Trophoblast cell (in vitro differentiated cells and primary cell): ENCODE results near the gene NKD1.

Experiments used
- DNase-seq, 2 donors: peaks; one replicate each; pipeline ENCODE4 v3.0.0-alpha.2; 2016
- H2AFZ ChIP-seq: 2 replicates; pipeline ENCODE4 v1.6.1; 2013; ENCODE audit warnings: low read length, moderate library complexity, mild to moderate bottlenecking; ENCODE audit not compliant: insufficient read depth, poor library complexity
- H2AK5ac ChIP-seq: 2 replicates; pipeline ENCODE4 v1.6.1; 2013; ENCODE audit warnings: mild to moderate bottlenecking, low read length
- H2BK120ac ChIP-seq: 2 replicates; pipeline ENCODE4 v1.6.1; 2013; ENCODE audit warnings: low read length, mild to moderate bottlenecking, moderate library complexity; ENCODE audit not compliant: insufficient read depth, poor library complexity
- H2BK12ac ChIP-seq: 2 replicates; pipeline ENCODE4 v1.6.1; 2013; ENCODE audit warnings: mild to moderate bottlenecking, low read length, moderate library complexity
- H2BK5ac ChIP-seq: 2 replicates; pipeline ENCODE4 v1.6.1; 2013; ENCODE audit warnings: low read length, low read depth, moderate library complexity, mild to moderate bottlenecking; ENCODE audit not compliant: poor library complexity
- H3K14ac ChIP-seq: 2 replicates; pipeline ENCODE4 v1.6.1; 2013; ENCODE audit warnings: mild to moderate bottlenecking, low read length
- H3K18ac ChIP-seq: 2 replicates; pipeline ENCODE4 v1.6.1; 2013; ENCODE audit warnings: mild to moderate bottlenecking, low read length
- H3K23ac ChIP-seq: 2 replicates; pipeline ENCODE4 v1.6.1; 2013; ENCODE audit warnings: low read length
- H3K27ac ChIP-seq: 2 replicates; pipeline ENCODE4 v1.5.1; 2013; ENCODE audit warnings: low read depth, mild to moderate bottlenecking, inconsistent platforms, low read length, moderate library complexity
- H3K27me3 ChIP-seq: 2 replicates; pipeline ENCODE4 v1.6.1; 2013; ENCODE audit warnings: inconsistent platforms, mild to moderate bottlenecking, low read length, moderate library complexity; ENCODE audit not compliant: insufficient read depth
- H3K36me3 ChIP-seq, 2 experiments: 1 replicate in 1 of 2; 2 replicates in 1 of 2; pipeline ENCODE4 v1.6.1; 2013; ENCODE audit warnings: low read length in 2 of 2, mild to moderate bottlenecking in 2 of 2, moderate library complexity in 1 of 2; ENCODE audit not compliant: insufficient read depth in 2 of 2, control insufficient read depth in 1 of 2
- H3K4ac ChIP-seq: 2 replicates; pipeline ENCODE4 v1.6.1; 2013; ENCODE audit warnings: low read depth, mild to moderate bottlenecking, low read length, moderate library complexity
- H3K4me1 ChIP-seq, 2 experiments: 1 replicate in 1 of 2; 2 replicates in 1 of 2; pipeline ENCODE4 v1.6.1; 2013; ENCODE audit warnings: low read length in 2 of 2, mild to moderate bottlenecking in 2 of 2, moderate library complexity in 1 of 2; ENCODE audit not compliant: insufficient read depth in 2 of 2, control insufficient read depth in 1 of 2
- H3K4me2 ChIP-seq: 2 replicates; pipeline ENCODE4 v1.6.1; 2013; ENCODE audit warnings: inconsistent platforms, mild to moderate bottlenecking, low read length, moderate library complexity
- H3K4me3 ChIP-seq: 2 replicates; pipeline ENCODE4 v1.5.1; 2013; ENCODE audit warnings: mild to moderate bottlenecking, low read depth, low read length, inconsistent platforms
- H3K79me1 ChIP-seq: one replicate; pipeline ENCODE4 v1.6.1; 2013; ENCODE audit warnings: low read length
- H3K79me2 ChIP-seq: 2 replicates; pipeline ENCODE4 v1.6.1; 2013; ENCODE audit warnings: low read length, mild to moderate bottlenecking; ENCODE audit not compliant: control insufficient read depth, insufficient read depth, poor library complexity
- H3K9ac ChIP-seq: 2 replicates; pipeline ENCODE4 v1.6.1; 2013; ENCODE audit warnings: mild to moderate bottlenecking, low read length
- H3K9me3 ChIP-seq: 2 replicates; pipeline ENCODE4 v1.6.1; 2013; ENCODE audit warnings: low read depth, mild to moderate bottlenecking, control low read depth, inconsistent platforms, low read length; ENCODE audit not compliant: insufficient read depth
- H4K12ac ChIP-seq: 2 replicates; pipeline ENCODE4 v1.6.1; 2013; ENCODE audit warnings: low read depth, mild to moderate bottlenecking, low read length, moderate library complexity
- H4K8ac ChIP-seq: 2 replicates; pipeline ENCODE4 v1.6.1; 2013; ENCODE audit warnings: low read depth, mild to moderate bottlenecking, low read length, moderate library complexity
- H4K91ac ChIP-seq: one replicate; pipeline ENCODE4 v1.6.1; 2013; ENCODE audit warnings: low read depth, mild to moderate bottlenecking, low read length, moderate library complexity
- WGBS: extraction: QIAGEN DNeasy Blood & Tissue Kit; methylation state at CpG from one replicate; pipeline ENCODE4 v1.1.7; 2013; ENCODE audit warnings: missing lambda C conversion rate; ENCODE audit not compliant: insufficient read length, insufficient coverage; ENCODE audit errors: extremely low coverage; 5-methylcytosine and 5-hydroxymethylcytosine counted together

NKD1 gene

DNA sequence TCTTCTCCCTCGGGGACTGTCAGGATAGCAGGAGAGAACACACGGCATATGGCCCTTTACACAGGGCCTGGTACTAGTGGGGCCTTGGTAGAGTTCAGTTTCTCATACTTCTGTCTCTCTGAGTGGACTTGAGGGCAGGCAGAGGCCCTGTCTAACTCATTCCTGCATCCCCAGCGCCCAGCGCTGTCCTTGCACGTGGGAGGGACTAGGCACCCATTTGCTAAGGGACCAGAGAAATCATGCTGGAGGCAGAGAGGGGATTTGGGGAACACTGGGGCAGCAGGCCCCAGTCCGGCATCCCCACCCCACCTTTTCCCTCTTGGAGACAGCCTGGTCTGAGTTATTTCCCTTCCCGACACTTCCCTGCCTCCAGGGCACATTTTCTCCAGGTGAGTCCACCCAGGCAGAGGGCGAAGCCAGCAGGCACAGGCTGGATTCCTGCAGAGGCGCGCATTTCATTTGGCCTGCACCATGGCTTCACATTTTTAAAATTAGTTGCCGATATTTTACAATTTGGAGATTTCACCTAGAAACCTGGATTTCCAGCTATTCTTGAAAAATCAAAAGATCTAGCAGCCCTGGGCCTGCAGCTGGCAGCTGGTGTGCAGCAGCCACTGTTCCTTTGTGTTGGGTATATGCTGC, 9.7 kb upstream of the NKD1 start:
- H3K23ac ChIP-seq = no peak overlapping the region

GRCh38 chr16:50539053-50539695, 9.0 kb upstream of the NKD1 start:
- peak overlapping the region; percentile 16 for H4K91ac ChIP-seq

More for the DNA sequence above, 9.7 kb upstream of the NKD1 start:
- H3K79me2 ChIP-seq = no peaks in the 10 kb centered on the region
- H3K4ac ChIP-seq = no peak overlapping the region
- H3K79me1 ChIP-seq = no peaks in the 10 kb centered on the region
- WGBS = no CpG with 5 or more reads among the region's 11 CpGs
- no peaks in the 10 kb centered on the region for H3K36me3 ChIP-seq
- H2AFZ ChIP-seq = no peak overlapping the region
- H2BK5ac ChIP-seq = no peak overlapping the region
- no peak overlapping the region for H4K12ac ChIP-seq
- no peak overlapping the region for H2AK5ac ChIP-seq
- H3K18ac ChIP-seq = peak overlapping the region; percentile 20
- H3K4me2 ChIP-seq = peak overlapping the region; percentile 25
- peak overlapping the region; percentile 11 for H3K27ac ChIP-seq
- H3K4me3 ChIP-seq = no peak overlapping the region
- no peaks in the 10 kb centered on the region for H3K27me3 ChIP-seq
- H3K9ac ChIP-seq = no peak overlapping the region
- H3K14ac ChIP-seq = peak overlapping the region; percentile 38
- H3K4me1 ChIP-seq = peaks cover 12 to 15% of the 10 kb centered on the region in 2 experiments
- H2BK120ac ChIP-seq = peak overlapping the region; percentile 10
- peaks cover 2% of the 10 kb centered on the region for H3K9me3 ChIP-seq
- DNase-seq = peak; percentile 92 to 98
- H4K8ac ChIP-seq = no peak overlapping the region
- peak overlapping the region; percentile 51 for H4K91ac ChIP-seq
- H2BK12ac ChIP-seq = peak overlapping the region; percentile 61

GRCh38 chr16:50539822-50540710, 8.1 kb upstream of the NKD1 start:
- H4K8ac ChIP-seq = no peak overlapping the region
- peaks cover 2% of the 10 kb centered on the region for H3K9me3 ChIP-seq
- no peaks in the 10 kb centered on the region for H3K79me1 ChIP-seq
- H3K18ac ChIP-seq = no peak overlapping the region
- no peak overlapping the region for H3K27ac ChIP-seq
- H3K36me3 ChIP-seq = no peaks in the 10 kb centered on the region
- H3K4me1 ChIP-seq = peaks cover 12 to 15% of the 10 kb centered on the region in 2 experiments
- DNase-seq = no peak
- no peak overlapping the region for H2AK5ac ChIP-seq
- peak overlapping the region; percentile 11 for H2BK12ac ChIP-seq
- H4K91ac ChIP-seq = no peak overlapping the region
- no peak overlapping the region for H3K9ac ChIP-seq
- no peak overlapping the region for H3K4me3 ChIP-seq
- no peak overlapping the region for H2BK5ac ChIP-seq
- H3K27me3 ChIP-seq = no peaks in the 10 kb centered on the region
- no peak overlapping the region for H2AFZ ChIP-seq
- H3K79me2 ChIP-seq = no peaks in the 10 kb centered on the region
- H4K12ac ChIP-seq = no peak overlapping the region
- WGBS = no CpG with 5 or more reads among the region's 23 CpGs
- H3K23ac ChIP-seq = no peak overlapping the region
- no peak overlapping the region for H2BK120ac ChIP-seq
- no peak overlapping the region for H3K4me2 ChIP-seq
- H3K14ac ChIP-seq = no peak overlapping the region
- no peak overlapping the region for H3K4ac ChIP-seq

More at GRCh38 chr16:50539053-50539695, 9.0 kb upstream of the NKD1 start:
- Histone ChIP-seq H3K4ac (no peak overlapping the region), H4K12ac (no peak overlapping the region), H2BK12ac (no peak overlapping the region), H4K8ac (no peak overlapping the region), H2BK120ac (no peak overlapping the region), H2BK5ac (no peak overlapping the region), H2AK5ac (no peak overlapping the region), H3K4me1 (peaks cover 12 to 15% of the 10 kb centered on the region in 2 experiments), H3K79me1 (no peaks in the 10 kb centered on the region), H3K23ac (no peak overlapping the region), H3K27ac (no peak overlapping the region), H3K14ac (no peak overlapping the region), H3K36me3 (no peaks in the 10 kb centered on the region), H3K9me3 (peaks cover 2% of the 10 kb centered on the region), H3K4me3 (no peak overlapping the region), H3K4me2 (peak overlapping the region; percentile 25), H3K27me3 (no peaks in the 10 kb centered on the region), H3K9ac (no peak overlapping the region), H3K18ac (no peak overlapping the region), H3K79me2 (no peaks in the 10 kb centered on the region), H2AFZ (no peak overlapping the region)
- WGBS = no CpG with 5 or more reads among the region's 17 CpGs
- DNase-seq = no peak

- no peaks in the 10 kb centered on the region for H3K9me3 ChIP-seq
- H3K4me2 ChIP-seq = no peak overlapping the region
- no CpG with 5 or more reads among the region's 3 CpGs for WGBS
- H2BK12ac ChIP-seq = no peak overlapping the region
- H4K91ac ChIP-seq = no peak overlapping the region
- no peak overlapping the region for H3K4me3 ChIP-seq
- H2BK120ac ChIP-seq = no peak overlapping the region
- no peak overlapping the region for H2AFZ ChIP-seq
- no peak overlapping the region for H3K4ac ChIP-seq
- H3K14ac ChIP-seq = no peak overlapping the region
- no peaks in the 10 kb centered on the region for H3K36me3 ChIP-seq
- H2BK5ac ChIP-seq = no peak overlapping the region
- H3K18ac ChIP-seq = no peak overlapping the region
- no peak overlapping the region for H4K8ac ChIP-seq
- H2AK5ac ChIP-seq = no peak overlapping the region
- H3K9ac ChIP-seq = no peak overlapping the region
- DNase-seq = no peak
- no peaks in the 10 kb centered on the region for H3K27me3 ChIP-seq
- H3K79me1 ChIP-seq = no peaks in the 10 kb centered on the region
- H3K79me2 ChIP-seq = no peaks in the 10 kb centered on the region
- no peak overlapping the region for H4K12ac ChIP-seq
- peaks cover 12 to 15% of the 10 kb centered on the region in 2 experiments for H3K4me1 ChIP-seq
- H3K27ac ChIP-seq = no peak overlapping the region
- H3K23ac ChIP-seq = no peak overlapping the region
Measured at GRCh38 chr16:50540711-50541007, 7.5 kb upstream of the NKD1 start.
